H1 (cell line): ENCODE measurements around the gene KCNQ1OT1. TPM values are rescaled to one million over a fixed set of nuclear protein-coding genes. Genes with fewer than 3 reads are reported as not detected.

Experiments
- BRCA1 ChIP-seq: IDR thresholded peaks from 2 replicates; pipeline ENCODE4 v1.6.1; 2012; ENCODE audit warnings: low read depth, low read length, improper control_type of control experiment
- CBX5 ChIP-seq: fragments of 300-800, 300-1000 bp; sonication (generic); IDR thresholded peaks from 2 replicates; pipeline ENCODE4 v1.7.1; 2016; ENCODE audit warnings: antibody characterized with exemption, low read length, low read depth
- HDAC6 ChIP-seq: IDR thresholded peaks from one replicate; pipeline ENCODE4 v1.7.1; 2012; ENCODE audit warnings: low read depth, mild to moderate bottlenecking, inconsistent platforms, low read length, moderate library complexity
- JUND ChIP-seq: IDR thresholded peaks from 2 replicates; pipeline ENCODE4 v1.6.1; 2011; ENCODE audit warnings: mild to moderate bottlenecking, improper control_type of control experiment, low read length
- KDM4A ChIP-seq: IDR thresholded peaks from one replicate; pipeline ENCODE4 v1.7.1; 2012; ENCODE audit warnings: low read depth, mild to moderate bottlenecking, moderate library complexity, low read length, inconsistent platforms; ENCODE audit not compliant: severe bottlenecking
- POU5F1 ChIP-seq: IDR thresholded peaks from 2 replicates; pipeline ENCODE4 v1.6.1; 2011; ENCODE audit warnings: low read depth, mild to moderate bottlenecking, low read length, moderate library complexity
- TEAD4 ChIP-seq: IDR thresholded peaks from 2 replicates; pipeline ENCODE4 v1.6.1; 2012; ENCODE audit warnings: low read depth, low read length, inconsistent platforms, mixed read lengths
- polyA plus RNA-seq, 7 experiments: library from polyadenylated mRNA; depleted of rRNA in 3 of 7; stranded (reverse) in 5 of 7; unstranded in 2 of 7; fragments of >200 nt in 5 of 7; fragments of 200-250 nt in 2 of 7; gene quantifications; 1 replicate in 5 of 7; 2 replicates in 1 of 7; 4 replicates in 1 of 7; pipeline versions ENCODE4 v1.2.1 to v1.2.3, GENCODE V29; 2011 to 2013; ENCODE audit warnings: missing spikeins in 2 of 7, mixed read lengths in 2 of 7
- total RNA-seq: library from RNA; stranded (reverse); fragmentation: NEBNext Ultra II Directional; extraction: Animal tissue kit (Norgen Biotek cat#: 25700); gene quantifications from 2 replicates; pipeline ENCODE4 v1.2.1, GENCODE V29; 2021

The KCNQ1OT1 gene
- total and polyA plus RNA-seq, 2 of the 8 experiments (the other 6 are each of a cell fraction or from before 2014, with no cell fraction given) = 0.21 to 1.2 TPM

GRCh38 chr11:2586087-2586792, 113.6 kb downstream of the KCNQ1OT1 start (continued):
- TF ChIP-seq BRCA1 (no peak), KDM4A (no peak), TEAD4 (no peak), CBX5 (no peak), POU5F1 (no peak), HDAC6 (no peak), JUND (no peak)
- TF ChIP-seq, all 59 proteins: peak for 0
